OCI-LY1 (cell line): ENCODE measurements around the gene SDCCAG8.

Source experiments
- CTCF ChIP-seq: fragments of 200-600 bp; sonication (generic), shearing (Covaris generic); IDR thresholded peaks from 2 replicates; pipeline ENCODE4 v1.5.1; 2017; ENCODE audit warnings: mild to moderate bottlenecking, antibody characterized with exemption, low read length, moderate library complexity, mixed read lengths
- EZH2 ChIP-seq: fragments of 200-600 bp; sonication (generic), shearing (Covaris generic); IDR thresholded peaks from 2 replicates; pipeline ENCODE4 v1.8.0; 2017; ENCODE audit warnings: borderline replicate concordance, mixed run types, mild to moderate bottlenecking, antibody characterized with exemption, low read length, moderate library complexity, mixed read lengths

- TF ChIP-seq CTCF (no peak), EZH2 (no peak)
Observed at GRCh38 chr1:243447347-243447746, 191.5 kb downstream of the SDCCAG8 start.
